Activated gamma-delta T cell (primary cell): ENCODE results near the gene HBG2.
"Not testable (repeated sequence)": the region's sequence is repeated elsewhere in the genome, so short reads cannot be mapped to it uniquely, and the experiment has no call there.

Experiments used
- DNase-seq: peaks from one replicate; lab custom pipeline; 2025; lab: John Stamatoyannopoulos, UW
- total RNA-seq, 2 donors: gene quantifications; one replicate each; lab custom pipeline; 2026; lab: John Stamatoyannopoulos, UW

Gene HBG2
- total RNA-seq, result 0 reads per million in 2 donors

DNA sequence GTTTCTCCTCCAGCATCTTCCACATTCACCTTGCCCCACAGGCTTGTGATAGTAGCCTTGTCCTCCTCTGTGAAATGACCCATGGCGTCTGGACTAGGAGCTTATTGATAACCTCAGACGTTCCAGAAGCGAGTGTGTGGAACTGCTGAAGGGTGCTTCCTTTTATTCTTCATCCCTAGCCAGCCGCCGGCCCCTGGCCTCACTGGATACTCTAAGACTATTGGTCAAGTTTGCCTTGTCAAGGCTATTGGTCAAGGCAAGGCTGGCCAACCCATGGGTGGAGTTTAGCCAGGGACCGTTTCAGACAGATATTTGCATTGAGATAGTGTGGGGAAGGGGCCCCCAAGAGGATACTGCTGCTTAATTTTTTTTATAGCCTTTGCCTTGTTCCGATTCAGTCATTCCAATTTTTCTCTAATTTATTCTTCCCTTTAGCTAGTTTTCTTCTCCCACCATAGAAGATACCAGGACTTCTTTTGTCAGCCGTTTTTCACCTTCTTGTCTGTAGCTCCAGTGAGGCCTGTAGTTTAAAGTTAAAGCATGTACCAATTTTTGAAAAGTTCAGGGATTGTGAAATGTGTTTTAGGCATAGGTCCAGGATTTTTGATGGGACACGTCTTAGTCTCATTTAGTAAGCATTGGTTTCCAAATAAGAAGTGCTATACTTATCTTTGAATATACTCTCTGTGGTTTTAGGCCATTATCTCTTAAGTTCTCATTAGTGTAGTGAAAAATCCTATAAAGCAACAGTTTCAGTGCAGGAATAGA lies at the start of gene HBG2:
Gene HBG2, minus strand, starts transcription at position 136 of the 768 bp plus-strand sequence. Its CDS starts 53 bp downstream, at position 83.
- not testable (repeated sequence) for DNase-seq

DNA sequence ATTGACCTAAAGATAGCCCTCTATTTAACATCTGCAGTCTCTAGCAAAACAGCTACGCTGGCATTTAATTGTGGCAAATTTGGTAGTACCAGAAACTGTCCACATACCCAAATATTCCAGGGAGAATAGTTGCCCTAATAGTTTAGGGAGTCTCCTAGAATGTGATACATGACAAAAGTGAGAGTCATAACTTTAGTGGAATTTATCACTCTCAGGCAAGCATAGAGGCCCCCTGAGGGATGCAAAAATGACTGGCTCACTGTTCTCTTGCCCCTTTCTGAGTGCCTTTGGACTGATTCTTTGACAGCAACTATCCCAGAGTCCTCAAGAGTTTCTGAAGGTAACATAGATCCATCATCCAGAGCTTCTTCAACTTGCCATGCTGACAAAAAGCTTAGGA lies 49.5 kb upstream of the HBG2 start:
- DNase-seq, result no peak

DNA sequence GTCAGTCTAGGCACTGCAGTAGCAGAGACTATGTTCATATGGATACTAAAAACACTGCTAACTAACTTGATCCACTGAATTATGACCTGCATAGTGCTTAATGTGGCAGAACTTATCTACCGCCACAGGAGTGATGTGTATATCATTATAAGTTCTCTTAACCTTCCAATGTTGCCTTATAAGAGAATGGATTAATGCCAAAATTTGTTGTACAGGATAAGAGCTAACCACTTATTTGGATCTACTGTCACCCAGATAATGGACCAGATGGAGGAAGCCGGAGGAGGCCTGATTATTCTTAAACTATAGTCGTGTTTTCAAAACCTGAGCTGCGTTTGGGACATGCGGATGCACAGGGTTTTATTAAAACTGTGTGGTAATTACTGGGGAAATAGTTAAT lies 49.0 kb upstream of the HBG2 start:
- no peak for DNase-seq

DNA sequence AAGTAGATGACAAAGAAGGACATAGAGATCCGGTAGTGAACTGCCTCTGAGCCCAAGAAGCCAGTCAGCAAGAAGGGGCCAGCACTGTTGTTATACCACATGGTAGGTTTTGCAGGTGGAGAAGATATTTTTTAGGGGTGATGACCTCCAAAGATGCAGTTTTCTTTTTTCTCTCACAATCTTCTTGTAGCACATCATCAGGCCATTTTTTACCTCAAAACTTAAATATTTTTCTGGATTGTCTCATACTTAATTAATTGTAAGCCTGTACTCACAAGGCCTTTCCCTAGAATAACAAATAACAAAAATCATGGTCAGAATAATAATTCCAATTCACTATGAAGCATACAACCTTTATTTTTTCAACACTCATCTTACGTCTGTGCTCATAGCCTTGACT lies 47.3 kb upstream of the HBG2 start, which contains the start of gene OR51B4:
Gene OR51B4, minus strand, starts transcription at position 101 of the 400 bp plus-strand sequence. Its CDS starts 0 bp downstream, at position 101.
- DNase-seq, result no peak

DNA sequence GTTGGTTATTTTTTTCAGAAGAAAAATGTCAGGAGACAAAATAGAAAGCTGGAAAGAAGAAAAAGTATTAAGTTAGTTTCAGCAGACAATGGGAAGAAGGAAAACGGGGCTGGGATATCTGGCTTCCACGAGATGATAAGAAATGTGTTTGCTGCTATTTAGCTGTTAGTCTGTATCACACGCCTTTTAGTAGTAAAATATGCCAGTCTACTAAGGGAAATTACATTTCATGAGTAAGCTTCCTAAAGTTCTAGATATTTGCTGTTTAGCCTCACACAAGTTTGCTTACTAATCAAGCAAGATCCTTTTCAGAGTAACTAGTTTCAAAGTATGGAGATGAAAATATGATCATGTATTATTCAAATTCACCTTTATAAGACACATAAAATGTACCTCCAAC lies 45.7 kb upstream of the HBG2 start:
- DNase-seq, result no peak

DNA sequence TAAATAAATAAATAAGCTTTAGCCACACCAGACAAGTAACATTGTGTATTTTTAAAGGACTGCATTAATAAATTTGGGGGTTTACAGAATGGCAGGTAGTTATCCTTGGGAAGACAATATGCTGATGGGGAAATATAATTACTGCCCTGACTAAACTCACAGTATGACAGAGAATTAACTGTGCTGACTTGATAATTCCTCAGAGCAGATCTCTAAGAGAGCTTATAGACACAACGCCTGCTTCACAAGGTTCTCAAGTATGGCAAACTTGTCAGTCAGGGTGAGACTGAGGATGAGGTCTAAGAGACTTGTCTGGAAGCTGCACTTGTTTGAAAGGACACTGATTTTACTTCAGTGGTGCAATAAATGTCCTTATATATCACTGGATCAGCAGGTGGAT lies 43.9 kb upstream of the HBG2 start:
- no peak for DNase-seq

DNA sequence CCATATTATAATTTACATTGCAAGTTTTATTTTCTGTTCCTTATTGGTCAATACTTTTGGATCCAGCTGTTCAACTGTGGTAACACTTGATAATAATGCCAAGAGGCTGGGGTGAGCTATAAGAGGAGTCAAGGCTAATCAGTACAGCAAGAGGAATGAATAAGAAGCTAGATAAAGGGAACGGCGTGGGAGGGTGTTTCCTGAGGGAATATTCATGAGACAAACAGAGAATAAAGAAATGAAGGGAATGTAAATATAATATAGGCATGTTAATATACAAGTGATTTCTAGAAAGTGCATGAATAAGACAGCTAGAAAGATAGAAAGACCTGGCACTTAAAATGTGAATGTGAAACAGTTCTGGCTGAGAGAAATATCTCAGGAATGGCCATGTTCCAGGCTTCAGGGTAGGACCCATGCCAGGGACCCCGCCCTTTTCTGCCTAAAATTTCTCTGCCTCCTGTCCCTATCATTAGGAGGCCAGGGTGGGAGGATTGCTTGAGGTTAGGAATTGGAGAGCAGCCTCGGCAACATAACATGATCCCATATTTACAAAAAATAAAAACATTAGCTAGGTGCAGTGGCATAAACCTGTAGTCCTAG lies 43.2 kb upstream of the HBG2 start:
- DNase-seq, result no peak

DNA sequence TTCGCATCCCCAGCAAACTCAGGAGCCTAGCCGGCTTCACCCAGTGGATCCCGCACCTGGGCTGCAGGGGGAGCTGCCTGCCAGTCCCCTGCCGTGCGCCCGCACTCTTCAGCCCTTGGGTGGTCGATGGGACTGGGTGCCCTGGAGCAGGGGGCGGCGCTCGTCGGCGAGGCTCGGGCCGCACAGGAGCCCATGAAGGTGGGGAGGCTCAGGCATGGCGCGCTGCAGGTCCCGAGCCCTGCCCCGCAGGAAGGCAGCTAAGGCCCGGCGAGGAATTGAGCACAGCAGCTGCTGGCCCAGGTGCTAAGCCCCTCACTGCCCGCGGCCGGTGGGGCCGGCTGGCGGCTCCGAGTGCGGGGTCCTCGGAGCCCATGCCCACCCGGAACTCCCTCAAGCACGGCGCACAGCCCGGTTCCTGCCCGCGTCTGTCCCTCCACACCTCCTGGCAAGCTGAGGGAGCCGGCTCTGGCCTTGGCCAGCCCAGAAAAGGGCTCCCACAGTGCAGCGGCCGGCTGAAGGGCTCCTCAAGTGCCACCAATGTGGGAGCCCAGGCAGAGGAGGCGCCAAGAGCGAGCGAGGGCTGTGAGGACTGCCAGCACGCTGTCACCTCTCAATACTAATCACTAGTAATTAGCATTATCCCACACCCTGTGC lies 39.9 kb upstream of the HBG2 start:
- not testable (repeated sequence) for DNase-seq

DNA sequence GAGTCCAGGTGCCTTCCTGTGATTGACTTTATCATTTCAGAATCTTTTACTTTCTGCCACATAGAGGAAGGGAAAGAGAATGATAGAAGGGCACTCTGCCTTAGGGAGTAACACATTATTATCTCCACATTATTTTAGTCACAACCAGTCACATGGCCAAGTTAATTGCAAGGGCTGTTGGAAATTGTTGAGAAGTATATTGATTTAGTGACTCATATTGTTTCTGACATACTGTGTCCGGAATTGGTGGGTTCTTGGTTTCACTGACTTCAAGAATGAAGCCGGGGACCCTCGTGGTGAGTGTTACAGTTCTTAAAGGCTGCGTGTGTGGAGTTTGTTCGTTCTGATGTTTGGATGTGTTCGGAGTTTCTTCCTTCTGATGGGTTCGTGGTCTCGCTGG lies 38.4 kb upstream of the HBG2 start:
- no peak for DNase-seq

DNA sequence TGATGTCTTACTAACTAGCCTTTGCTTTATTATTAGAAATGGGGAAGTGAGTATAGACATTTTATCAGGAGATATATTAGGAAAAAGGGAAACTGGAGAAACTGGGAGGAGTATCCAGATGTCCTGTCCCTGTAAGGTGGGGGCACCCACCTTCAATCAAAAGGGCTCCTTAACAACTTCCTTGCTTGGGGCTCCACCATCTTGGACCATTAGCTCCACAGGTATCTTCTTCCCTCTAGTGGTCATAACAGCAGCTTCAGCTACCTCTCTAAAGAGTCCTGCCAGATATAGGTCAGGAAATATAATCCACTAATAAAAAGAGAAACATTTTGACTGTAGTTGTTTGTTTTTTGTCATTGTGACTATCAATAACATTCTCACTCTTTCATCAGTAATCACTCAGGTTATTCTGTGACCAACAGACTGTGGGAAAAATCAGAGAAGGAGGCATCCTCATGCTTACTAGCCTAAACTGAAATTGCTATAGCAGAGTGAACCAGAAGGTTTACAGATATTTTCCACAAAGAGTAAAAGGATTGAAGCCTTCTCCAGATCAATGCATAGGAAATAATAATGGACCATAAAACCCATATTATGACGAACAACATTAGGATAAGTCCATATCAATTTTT lies 36.7 kb upstream of the HBG2 start:
- DNase-seq, result no peak

DNA sequence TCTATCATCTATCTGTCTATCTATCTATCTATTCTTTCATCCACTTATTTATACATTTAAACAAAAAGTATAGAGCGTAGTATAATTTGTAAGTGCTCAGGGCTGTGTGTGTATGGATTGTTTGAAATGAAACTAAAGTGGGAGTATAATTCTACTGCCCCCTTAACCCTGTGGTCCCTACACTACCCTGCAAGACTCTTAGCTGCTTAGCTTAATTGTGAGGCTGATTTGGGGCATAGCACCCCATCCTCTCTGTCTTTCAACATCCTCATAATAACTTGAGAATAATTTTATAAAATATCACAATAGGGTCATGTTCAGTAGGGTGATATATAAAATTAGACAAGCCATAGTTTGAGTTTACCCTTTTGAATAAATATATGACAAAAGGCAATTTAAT lies 35.5 kb upstream of the HBG2 start:
- no peak for DNase-seq

DNA sequence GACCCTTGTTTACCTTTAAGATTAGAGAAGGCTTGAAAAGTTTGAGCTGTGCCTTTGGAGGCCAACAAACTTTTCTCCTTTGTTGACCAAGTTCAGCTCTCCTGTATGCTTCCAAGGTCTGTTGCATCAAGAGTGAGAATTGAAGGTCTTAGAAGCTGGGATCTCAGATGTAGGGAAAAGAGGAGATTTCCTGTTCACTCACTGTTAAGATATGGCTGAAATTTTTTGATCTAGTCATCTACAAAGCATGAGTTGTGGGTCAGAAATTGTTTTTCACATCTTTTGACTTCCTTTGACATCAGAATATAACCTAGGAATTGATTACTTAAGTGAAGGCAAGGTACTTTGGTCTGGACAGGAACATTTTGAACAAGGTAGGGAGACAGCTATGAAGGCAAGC lies 35.1 kb upstream of the HBG2 start:
- no peak for DNase-seq

DNA sequence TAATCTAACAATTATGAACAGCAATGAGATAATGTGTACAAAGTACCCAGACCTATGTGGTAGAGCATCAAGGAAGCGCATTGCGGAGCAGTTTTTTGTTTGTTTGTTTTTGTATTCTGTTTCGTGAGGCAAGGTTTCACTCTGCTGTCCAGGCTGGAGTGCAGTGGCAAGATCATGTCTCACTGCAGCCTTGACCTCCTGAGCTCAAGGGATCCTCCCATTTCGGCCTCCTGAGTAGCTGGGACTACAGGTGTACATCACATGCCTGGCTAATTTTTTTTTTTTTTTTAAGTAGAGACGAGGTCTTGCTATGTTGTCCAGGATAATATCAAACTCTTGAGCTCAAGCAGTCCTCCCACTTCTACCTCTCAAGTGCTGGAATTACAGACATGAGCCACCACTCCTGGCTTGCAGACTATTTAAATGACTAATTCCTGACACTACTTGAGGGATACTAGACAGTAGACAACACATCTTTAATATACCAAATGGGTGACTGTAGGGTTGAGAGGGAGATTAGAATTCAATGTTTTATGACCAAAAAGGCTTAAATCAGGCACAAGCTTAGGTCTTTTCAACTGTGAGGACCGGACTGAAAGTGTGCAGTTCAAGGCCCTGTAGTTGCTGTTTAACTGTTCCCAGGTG lies 34.4 kb upstream of the HBG2 start:
- DNase-seq, result no peak

DNA sequence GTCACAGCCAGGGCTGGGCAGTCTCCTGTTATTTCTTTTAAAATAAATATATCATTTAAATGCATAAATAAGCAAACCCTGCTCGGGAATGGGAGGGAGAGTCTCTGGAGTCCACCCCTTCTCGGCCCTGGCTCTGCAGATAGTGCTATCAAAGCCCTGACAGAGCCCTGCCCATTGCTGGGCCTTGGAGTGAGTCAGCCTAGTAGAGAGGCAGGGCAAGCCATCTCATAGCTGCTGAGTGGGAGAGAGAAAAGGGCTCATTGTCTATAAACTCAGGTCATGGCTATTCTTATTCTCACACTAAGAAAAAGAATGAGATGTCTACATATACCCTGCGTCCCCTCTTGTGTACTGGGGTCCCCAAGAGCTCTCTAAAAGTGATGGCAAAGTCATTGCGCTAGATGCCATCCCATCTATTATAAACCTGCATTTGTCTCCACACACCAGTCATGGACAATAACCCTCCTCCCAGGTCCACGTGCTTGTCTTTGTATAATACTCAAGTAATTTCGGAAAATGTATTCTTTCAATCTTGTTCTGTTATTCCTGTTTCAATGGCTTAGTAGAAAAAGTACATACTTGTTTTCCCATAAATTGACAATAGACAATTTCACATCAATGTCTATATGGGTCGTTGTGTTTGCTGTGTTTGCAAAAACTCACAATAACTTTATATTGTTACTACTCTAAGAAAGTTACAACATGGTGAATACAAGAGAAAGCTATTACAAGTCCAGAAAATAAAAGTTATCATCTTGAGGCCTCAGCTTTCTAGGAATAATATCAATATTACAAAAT lies 33.7 kb upstream of the HBG2 start:
- DNase-seq, result no peak

DNA sequence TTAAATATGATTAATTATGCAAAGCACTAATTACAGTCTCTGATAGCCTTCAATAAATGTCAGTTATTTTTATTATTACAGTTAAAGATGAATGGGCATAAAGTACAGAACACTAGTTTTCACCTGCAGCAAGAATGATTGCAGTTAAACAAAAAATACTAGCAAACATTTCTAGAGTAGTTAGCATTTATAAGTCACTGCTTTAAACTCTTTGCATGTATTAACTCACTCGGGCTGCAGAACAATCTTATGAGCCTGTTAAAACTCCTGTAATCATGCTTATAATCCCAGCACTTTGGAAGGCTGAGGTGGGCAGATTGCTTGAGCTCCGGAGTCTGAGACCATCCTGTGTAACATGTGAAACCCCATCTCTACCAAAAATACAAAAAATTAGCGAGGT lies 32.3 kb upstream of the HBG2 start:
- no peak for DNase-seq

DNA sequence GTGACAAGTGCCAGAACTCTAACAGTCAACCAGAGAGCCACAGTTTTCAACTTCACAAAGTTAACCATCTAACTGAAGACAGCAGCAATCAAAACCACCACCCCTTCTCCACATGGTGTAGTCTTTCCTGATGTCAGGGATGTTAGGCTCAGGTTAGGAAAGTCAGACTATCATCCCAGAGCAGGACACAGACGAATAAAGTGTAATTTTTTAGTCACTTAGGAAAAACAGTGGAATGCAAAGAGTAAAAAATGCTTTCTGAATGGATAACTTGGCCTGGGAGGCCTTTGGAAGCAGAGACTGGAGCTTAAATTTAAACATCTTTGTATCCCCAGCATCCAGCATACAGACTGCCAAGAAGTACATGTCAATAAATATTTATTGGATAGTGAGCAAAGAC lies 31.8 kb upstream of the HBG2 start:
- DNase-seq, result no peak

DNA sequence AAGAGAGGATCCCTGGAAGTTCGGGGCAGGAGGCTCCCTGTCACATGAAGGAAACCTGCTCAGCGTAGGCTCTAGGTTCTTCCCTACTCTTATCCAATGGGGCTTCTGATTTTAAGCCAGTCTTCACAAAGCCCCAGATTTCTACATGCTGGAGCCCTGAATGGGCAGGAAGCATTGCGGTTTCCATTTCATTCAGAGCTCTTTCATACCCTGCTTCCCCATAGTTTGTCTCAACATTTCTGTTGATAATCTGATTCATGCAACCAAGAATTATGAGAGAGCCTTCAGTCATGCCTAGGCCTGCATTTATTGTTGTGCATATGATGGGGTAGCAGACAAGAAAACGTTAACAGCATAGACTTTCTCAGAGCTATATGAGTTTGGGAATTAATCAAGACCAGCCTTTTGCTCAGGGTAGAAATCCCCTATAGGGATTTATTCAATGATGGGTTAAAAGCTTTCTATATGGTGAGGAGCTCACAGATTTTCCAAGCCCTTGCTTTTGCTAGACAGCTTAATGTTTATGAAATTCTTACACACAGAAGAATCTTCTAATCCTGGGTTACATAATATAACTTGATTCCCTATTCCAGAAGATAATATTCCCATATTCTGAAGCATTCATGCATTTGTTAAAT lies 31.2 kb upstream of the HBG2 start:
- no peak for DNase-seq

DNA sequence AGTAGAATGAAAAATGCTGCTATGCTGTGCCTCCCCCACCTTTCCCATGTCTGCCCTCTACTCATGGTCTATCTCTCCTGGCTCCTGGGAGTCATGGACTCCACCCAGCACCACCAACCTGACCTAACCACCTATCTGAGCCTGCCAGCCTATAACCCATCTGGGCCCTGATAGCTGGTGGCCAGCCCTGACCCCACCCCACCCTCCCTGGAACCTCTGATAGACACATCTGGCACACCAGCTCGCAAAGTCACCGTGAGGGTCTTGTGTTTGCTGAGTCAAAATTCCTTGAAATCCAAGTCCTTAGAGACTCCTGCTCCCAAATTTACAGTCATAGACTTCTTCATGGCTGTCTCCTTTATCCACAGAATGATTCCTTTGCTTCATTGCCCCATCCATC lies 30.1 kb upstream of the HBG2 start:
- DNase-seq, result no peak

DNA sequence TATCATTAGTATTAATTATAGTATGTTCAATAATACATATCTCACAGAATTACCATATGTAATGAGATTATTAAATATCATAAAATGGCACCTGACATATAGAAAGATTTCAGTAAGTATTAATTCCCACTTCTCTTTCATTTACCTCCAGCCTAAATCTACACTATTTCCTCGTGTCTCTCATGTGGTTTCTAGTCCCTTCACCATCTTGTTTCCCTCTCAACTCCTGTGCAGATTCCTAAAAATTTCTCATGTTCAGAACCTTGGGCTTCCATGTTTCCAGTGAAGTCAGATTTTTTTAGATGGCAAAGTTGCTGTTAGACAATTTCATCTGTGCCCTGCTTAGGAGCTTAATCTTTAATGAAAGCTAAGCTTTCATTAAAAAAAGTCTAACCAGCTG lies 29.3 kb upstream of the HBG2 start:
- DNase-seq, result no peak

DNA sequence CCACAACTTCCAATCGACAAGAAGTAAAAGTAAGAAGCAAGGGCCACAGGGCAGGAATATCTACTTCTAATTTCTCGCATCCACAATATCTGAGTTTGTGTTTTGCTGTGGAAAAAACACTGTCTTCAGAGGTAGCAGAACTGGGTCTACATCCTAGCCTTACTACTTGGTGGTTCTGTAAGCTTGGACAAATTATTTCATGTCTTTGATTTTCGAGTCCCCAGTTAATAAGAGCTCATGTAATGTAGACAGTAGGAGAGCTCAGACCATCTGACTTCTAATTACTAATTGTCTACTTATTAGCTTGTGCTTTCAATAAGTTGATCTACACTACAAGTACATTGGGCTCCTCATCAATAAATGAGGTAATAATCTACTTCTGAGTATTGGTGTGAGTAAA lies 28.5 kb upstream of the HBG2 start:
- DNase-seq, result no peak

DNA sequence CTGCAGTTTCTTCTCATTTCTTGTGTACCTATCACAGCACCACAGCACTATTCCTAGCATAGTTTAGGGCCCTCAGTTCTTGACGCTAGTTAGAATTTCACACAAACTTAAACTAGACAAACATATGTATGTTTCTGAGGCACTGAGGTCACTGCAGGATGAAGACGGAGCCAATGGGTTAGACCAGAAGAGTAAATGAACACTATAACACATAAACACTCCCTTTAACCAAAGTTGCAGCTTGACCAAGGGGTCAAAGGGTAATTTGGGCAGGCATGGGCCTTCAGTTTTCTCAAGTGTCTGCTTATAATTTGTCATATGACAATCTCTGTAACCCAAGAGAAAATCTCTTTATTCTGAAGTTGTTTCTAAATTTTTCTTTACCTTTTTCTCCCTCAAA lies 28.0 kb upstream of the HBG2 start:
- DNase-seq, result no peak
